ENCODE measurements around the gene SLC2A4.

DNA sequence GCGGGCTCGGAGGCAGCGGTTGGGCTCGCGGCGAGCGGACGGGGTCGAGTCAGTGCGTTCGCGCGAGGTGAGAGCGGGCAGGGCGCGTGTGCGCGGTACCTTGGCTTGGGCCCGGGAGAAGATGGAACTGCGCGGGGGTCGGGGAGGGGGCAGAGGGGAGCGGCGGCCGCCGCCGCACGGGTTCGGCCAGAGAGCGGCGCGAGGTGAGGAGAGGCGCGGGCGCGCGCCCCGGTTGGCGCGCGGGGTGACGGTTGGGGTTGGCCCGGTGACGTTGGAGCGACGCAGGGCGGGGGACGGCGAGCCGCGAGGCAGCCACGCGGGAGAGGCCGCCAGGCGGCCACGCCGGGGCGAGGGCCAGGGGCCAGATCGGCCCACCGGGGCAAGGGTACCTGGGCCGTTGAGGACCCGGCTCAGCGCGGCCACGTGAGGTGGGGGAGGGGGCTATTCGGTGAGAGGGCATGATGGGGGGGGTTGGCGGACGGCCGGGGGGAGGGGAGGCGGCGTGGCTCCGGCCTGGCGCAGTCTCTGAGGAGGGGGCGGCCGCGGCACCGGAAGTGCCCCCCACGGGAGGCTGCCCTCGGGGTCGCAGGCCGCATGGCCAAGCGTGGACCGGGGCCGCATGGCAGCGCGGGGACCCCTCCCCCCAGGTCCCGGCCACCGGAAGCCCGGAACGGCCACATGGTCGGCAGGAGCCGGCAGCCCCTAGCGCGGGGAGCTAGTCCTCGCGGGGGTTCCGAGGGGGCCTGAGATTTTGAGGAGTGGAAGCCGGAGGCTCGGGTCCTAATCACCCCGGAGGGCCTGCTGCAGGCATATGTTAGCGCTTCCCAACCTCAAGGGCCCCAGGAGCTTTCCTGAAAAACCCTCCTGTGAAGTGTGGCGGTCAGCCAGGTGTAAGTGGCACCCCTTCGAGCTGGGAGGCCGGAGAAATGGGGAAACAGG, 26.4 kb downstream of the SLC2A4 start:
- TF ChIP-seq, protein P1, sequence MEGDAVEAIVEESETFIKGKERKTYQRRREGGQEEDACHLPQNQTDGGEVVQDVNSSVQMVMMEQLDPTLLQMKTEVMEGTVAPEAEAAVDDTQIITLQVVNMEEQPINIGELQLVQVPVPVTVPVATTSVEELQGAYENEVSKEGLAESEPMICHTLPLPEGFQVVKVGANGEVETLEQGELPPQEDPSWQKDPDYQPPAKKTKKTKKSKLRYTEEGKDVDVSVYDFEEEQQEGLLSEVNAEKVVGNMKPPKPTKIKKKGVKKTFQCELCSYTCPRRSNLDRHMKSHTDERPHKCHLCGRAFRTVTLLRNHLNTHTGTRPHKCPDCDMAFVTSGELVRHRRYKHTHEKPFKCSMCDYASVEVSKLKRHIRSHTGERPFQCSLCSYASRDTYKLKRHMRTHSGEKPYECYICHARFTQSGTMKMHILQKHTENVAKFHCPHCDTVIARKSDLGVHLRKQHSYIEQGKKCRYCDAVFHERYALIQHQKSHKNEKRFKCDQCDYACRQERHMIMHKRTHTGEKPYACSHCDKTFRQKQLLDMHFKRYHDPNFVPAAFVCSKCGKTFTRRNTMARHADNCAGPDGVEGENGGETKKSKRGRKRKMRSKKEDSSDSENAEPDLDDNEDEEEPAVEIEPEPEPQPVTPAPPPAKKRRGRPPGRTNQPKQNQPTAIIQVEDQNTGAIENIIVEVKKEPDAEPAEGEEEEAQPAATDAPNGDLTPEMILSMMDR (IDR thresholded peaks at IDR 0.05; ENCODE audit: insufficient read depth, low read depth, low read length) = no peak
- no peak for TF ChIP-seq EZH2 (IDR thresholded peaks at IDR 0.05; ENCODE audit: insufficient read depth, low read length)

All from astrocyte (in vitro differentiated cells and primary cell).